HepG2 (cell line): ENCODE data around the gene GRK5. TPM values are rescaled to one million over a fixed set of nuclear protein-coding genes. Genes with fewer than 3 reads are reported as not detected.

ENCODE experiments used
- CBX5 ChIP-seq: sonication (generic); formaldehyde crosslinking; IDR thresholded peaks from 2 replicates; pipeline ENCODE4 v1.4.0; 2020; ENCODE audit warnings: missing genetic modification reagents, borderline replicate concordance
- DNMT3B ChIP-seq: conservative IDR thresholded peaks from 2 replicates; pipeline ENCODE4 v1.6.1; 2016; ENCODE audit warnings: missing biosample characterization, control low read depth
- PITX1 ChIP-seq: sonication (generic); formaldehyde crosslinking; IDR thresholded peaks from 2 replicates; pipeline ENCODE4 v1.5.1; 2020; ENCODE audit warnings: mild to moderate bottlenecking, missing genetic modification reagents
- SMYD3 ChIP-seq: sonication (generic); formaldehyde crosslinking; IDR thresholded peaks from 2 replicates; pipeline ENCODE4 v1.8.1; 2023; ENCODE audit warnings: mild to moderate bottlenecking, missing genetic modification reagents
- YEATS2 ChIP-seq: sonication (generic); formaldehyde crosslinking; IDR thresholded peaks from 2 replicates; pipeline ENCODE4 v1.4.0; 2020; ENCODE audit warnings: missing genetic modification reagents, borderline replicate concordance
- polyA plus RNA-seq, 8 experiments: library from polyadenylated mRNA; depleted of rRNA in 3 of 8; stranded (reverse) in 7 of 8; unstranded in 1 of 8; fragments of >200 nt; fragmentation: Illumina TruSeq in 4 of 8; extraction: Trizol in 4 of 8; gene quantifications; 2 replicates each; pipeline versions ENCODE4 v1.2.1 to v1.2.3, GENCODE V29; 2011 to 2016; ENCODE audit warnings: low read depth in 4 of 8, missing spikeins in 1 of 8, mixed read lengths in 1 of 8; ENCODE audit not compliant: insufficient read depth in 1 of 8
- total RNA-seq, 5 experiments: library from RNA; depleted of rRNA; stranded (reverse); fragments of >200 nt; fragmentation: Illumina TruSeq; extraction: Trizol; gene quantifications; 2 replicates each; pipeline ENCODE4 v1.2.3, GENCODE V29; 2016; ENCODE audit warnings: low read depth in 1 of 5
- TF ChIP-seq, protein P1 (sequence below): sonication (generic); formaldehyde crosslinking; IDR thresholded peaks from 2 replicates; pipeline ENCODE4 v1.5.0; 2020; ENCODE audit warnings: mild to moderate bottlenecking, missing genetic modification reagents, borderline replicate concordance
- TF ChIP-seq, protein P2 (sequence below): IDR thresholded peaks from 2 replicates; pipeline ENCODE4 v1.6.1; 2016; ENCODE audit warnings: mild to moderate bottlenecking
- TF ChIP-seq, protein P3 (sequence below): sonication (generic); formaldehyde crosslinking; IDR thresholded peaks from 2 replicates; pipeline ENCODE4 v1.8.1; 2023; ENCODE audit warnings: missing genetic modification reagents, inconsistent platforms, borderline replicate concordance
- TF ChIP-seq, protein P4 (sequence below): sonication (generic); formaldehyde crosslinking; IDR thresholded peaks from 2 replicates; pipeline ENCODE4 v1.8.1; 2023; ENCODE audit warnings: mild to moderate bottlenecking, missing genetic modification reagents
- TF ChIP-seq, protein P5 (sequence below): sonication (generic); formaldehyde crosslinking; IDR thresholded peaks from 2 replicates; pipeline ENCODE4 v1.5.1; 2020; ENCODE audit warnings: mild to moderate bottlenecking, missing genetic modification reagents, moderate library complexity
- TF ChIP-seq, protein P6 (sequence below): sonication (generic); formaldehyde crosslinking; IDR thresholded peaks from 2 replicates; pipeline ENCODE4 v1.5.1; 2020; ENCODE audit warnings: missing genetic modification reagents, mild to moderate bottlenecking, borderline replicate concordance

Gene GRK5
- total and polyA plus RNA-seq, 2 of the 13 experiments (the other 11 are each of a cell fraction or from before 2014, with no cell fraction given), result 10.4 to 12.6 TPM

DNA sequence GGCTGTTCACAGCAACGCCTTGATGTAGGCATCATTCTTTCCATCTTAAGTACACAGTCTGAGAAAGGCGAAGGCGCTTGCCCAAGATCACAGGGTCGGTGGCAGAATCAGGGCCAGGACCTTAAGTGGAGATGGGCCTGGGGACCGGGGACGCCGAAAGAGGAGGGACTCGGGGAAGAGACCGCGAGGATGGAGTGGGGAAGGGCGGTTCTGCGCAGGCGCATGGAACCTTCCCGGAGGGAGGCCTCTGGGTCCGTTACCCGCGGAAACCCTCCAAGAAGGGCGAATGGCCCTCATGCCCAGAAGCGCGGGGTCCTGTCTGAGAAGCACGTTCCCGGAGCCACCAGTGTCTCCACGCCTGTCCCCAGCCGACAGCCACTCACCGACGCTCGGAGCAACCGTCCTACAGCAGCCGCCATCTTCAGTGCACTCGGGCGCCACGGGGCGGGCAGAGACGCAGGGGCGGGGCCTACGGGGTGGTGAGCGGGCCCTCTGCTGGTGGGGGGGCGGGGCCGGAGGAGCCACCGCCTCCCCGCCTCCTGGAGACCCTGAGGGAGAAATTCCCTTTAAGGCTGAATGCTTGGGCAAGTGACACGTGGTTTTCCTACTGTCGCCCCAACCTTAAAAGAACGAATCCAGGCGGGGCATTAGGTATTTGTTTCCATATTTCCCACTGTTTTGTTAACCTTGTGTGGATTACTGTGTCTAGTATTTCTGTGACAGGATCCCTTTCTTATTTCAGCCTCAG is 28.8 kb upstream of the GRK5 start, which contains the start of gene PRDX3 (continued):
- TF ChIP-seq, protein P1, sequence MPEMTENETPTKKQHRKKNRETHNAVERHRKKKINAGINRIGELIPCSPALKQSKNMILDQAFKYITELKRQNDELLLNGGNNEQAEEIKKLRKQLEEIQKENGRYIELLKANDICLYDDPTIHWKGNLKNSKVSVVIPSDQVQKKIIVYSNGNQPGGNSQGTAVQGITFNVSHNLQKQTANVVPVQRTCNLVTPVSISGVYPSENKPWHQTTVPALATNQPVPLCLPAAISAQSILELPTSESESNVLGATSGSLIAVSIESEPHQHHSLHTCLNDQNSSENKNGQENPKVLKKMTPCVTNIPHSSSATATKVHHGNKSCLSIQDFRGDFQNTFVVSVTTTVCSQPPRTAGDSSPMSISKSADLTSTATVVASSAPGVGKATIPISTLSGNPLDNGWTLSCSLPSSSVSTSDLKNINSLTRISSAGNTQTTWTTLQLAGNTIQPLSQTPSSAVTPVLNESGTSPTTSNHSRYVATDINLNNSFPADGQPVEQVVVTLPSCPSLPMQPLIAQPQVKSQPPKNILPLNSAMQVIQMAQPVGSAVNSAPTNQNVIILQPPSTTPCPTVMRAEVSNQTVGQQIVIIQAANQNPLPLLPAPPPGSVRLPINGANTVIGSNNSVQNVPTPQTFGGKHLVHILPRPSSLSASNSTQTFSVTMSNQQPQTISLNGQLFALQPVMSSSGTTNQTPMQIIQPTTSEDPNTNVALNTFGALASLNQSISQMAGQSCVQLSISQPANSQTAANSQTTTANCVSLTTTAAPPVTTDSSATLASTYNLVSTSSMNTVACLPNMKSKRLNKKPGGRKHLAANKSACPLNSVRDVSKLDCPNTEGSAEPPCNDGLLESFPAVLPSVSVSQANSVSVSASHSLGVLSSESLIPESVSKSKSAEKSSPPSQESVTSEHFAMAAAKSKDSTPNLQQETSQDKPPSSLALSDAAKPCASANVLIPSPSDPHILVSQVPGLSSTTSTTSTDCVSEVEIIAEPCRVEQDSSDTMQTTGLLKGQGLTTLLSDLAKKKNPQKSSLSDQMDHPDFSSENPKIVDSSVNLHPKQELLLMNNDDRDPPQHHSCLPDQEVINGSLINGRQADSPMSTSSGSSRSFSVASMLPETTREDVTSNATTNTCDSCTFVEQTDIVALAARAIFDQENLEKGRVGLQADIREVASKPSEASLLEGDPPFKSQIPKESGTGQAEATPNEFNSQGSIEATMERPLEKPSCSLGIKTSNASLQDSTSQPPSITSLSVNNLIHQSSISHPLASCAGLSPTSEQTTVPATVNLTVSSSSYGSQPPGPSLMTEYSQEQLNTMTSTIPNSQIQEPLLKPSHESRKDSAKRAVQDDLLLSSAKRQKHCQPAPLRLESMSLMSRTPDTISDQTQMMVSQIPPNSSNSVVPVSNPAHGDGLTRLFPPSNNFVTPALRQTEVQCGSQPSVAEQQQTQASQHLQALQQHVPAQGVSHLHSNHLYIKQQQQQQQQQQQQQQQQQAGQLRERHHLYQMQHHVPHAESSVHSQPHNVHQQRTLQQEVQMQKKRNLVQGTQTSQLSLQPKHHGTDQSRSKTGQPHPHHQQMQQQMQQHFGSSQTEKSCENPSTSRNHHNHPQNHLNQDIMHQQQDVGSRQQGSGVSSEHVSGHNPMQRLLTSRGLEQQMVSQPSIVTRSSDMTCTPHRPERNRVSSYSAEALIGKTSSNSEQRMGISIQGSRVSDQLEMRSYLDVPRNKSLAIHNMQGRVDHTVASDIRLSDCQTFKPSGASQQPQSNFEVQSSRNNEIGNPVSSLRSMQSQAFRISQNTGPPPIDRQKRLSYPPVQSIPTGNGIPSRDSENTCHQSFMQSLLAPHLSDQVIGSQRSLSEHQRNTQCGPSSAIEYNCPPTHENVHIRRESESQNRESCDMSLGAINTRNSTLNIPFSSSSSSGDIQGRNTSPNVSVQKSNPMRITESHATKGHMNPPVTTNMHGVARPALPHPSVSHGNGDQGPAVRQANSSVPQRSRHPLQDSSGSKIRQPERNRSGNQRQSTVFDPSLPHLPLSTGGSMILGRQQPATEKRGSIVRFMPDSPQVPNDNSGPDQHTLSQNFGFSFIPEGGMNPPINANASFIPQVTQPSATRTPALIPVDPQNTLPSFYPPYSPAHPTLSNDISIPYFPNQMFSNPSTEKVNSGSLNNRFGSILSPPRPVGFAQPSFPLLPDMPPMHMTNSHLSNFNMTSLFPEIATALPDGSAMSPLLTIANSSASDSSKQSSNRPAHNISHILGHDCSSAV (CRISPR knock-in tag), result no peak
- TF ChIP-seq YEATS2 (CRISPR knock-in tag) (peak; percentile 65), CBX5 (CRISPR knock-in tag) (no peak), DNMT3B (CRISPR knock-in tag) (no peak), PITX1 (CRISPR knock-in tag) (peak; percentile 75), SMYD3 (CRISPR knock-in tag) (no peak)
- TF ChIP-seq, protein P2, sequence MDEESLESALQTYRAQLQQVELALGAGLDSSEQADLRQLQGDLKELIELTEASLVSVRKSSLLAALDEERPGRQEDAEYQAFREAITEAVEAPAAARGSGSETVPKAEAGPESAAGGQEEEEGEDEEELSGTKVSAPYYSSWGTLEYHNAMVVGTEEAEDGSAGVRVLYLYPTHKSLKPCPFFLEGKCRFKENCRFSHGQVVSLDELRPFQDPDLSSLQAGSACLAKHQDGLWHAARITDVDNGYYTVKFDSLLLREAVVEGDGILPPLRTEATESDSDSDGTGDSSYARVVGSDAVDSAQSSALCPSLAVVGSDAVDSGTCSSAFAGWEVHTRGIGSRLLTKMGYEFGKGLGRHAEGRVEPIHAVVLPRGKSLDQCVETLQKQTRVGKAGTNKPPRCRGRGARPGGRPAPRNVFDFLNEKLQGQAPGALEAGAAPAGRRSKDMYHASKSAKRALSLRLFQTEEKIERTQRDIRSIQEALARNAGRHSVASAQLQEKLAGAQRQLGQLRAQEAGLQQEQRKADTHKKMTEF, result peak; percentile 56
- TF ChIP-seq, protein P3, sequence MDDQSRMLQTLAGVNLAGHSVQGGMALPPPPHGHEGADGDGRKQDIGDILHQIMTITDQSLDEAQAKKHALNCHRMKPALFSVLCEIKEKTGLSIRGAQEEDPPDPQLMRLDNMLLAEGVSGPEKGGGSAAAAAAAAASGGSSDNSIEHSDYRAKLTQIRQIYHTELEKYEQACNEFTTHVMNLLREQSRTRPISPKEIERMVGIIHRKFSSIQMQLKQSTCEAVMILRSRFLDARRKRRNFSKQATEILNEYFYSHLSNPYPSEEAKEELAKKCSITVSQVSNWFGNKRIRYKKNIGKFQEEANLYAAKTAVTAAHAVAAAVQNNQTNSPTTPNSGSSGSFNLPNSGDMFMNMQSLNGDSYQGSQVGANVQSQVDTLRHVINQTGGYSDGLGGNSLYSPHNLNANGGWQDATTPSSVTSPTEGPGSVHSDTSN, result no peak
- TF ChIP-seq, protein P4, sequence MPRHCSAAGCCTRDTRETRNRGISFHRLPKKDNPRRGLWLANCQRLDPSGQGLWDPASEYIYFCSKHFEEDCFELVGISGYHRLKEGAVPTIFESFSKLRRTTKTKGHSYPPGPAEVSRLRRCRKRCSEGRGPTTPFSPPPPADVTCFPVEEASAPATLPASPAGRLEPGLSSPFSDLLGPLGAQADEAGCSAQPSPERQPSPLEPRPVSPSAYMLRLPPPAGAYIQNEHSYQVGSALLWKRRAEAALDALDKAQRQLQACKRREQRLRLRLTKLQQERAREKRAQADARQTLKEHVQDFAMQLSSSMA (CRISPR knock-in tag), result peak; percentile 93; the same call in 1 of the 2 replicates
- TF ChIP-seq, protein P5, sequence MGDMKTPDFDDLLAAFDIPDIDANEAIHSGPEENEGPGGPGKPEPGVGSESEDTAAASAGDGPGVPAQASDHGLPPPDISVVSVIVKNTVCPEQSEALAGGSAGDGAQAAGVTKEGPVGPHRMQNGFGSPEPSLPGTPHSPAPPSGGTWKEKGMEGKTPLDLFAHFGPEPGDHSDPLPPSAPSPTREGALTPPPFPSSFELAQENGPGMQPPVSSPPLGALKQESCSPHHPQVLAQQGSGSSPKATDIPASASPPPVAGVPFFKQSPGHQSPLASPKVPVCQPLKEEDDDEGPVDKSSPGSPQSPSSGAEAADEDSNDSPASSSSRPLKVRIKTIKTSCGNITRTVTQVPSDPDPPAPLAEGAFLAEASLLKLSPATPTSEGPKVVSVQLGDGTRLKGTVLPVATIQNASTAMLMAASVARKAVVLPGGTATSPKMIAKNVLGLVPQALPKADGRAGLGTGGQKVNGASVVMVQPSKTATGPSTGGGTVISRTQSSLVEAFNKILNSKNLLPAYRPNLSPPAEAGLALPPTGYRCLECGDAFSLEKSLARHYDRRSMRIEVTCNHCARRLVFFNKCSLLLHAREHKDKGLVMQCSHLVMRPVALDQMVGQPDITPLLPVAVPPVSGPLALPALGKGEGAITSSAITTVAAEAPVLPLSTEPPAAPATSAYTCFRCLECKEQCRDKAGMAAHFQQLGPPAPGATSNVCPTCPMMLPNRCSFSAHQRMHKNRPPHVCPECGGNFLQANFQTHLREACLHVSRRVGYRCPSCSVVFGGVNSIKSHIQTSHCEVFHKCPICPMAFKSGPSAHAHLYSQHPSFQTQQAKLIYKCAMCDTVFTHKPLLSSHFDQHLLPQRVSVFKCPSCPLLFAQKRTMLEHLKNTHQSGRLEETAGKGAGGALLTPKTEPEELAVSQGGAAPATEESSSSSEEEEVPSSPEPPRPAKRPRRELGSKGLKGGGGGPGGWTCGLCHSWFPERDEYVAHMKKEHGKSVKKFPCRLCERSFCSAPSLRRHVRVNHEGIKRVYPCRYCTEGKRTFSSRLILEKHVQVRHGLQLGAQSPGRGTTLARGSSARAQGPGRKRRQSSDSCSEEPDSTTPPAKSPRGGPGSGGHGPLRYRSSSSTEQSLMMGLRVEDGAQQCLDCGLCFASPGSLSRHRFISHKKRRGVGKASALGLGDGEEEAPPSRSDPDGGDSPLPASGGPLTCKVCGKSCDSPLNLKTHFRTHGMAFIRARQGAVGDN, result peak; percentile 90
- TF ChIP-seq, protein P6, sequence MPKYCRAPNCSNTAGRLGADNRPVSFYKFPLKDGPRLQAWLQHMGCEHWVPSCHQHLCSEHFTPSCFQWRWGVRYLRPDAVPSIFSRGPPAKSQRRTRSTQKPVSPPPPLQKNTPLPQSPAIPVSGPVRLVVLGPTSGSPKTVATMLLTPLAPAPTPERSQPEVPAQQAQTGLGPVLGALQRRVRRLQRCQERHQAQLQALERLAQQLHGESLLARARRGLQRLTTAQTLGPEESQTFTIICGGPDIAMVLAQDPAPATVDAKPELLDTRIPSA (CRISPR knock-in tag), result no peak
